Keratinocyte (primary cell): Measurements from ENCODE around the gene SYNE1. TPM values are rescaled to one million over a fixed set of nuclear protein-coding genes. Genes with fewer than 3 reads are reported as not detected.

Source experiments
- DNase-seq: peaks from one replicate; pipeline ENCODE4 v3.0.0-alpha.2; 2011; ENCODE audit warnings: low read depth, missing footprints, low spot score
- FAIRE-seq: peaks from 2 replicates; lab custom pipeline; 2011; peaks lifted over from hg19 to GRCh38; lab: Jason Lieb, UNC
- H2AFZ ChIP-seq: 2 replicates; pipeline ENCODE4 v1.6.0; 2012; ENCODE audit warnings: low read length, control low read depth, inconsistent platforms; ENCODE audit not compliant: control insufficient read depth
- H3K27ac ChIP-seq: 2 replicates; pipeline ENCODE4 v1.5.1; 2011; ENCODE audit warnings: low read length; ENCODE audit not compliant: control insufficient read depth, insufficient read depth
- H3K27me3 ChIP-seq: 3 replicates; pipeline ENCODE4 v1.6.0; 2011; ENCODE audit warnings: low read length; ENCODE audit not compliant: control insufficient read depth, insufficient read depth; ENCODE audit errors: extremely low read depth
- H3K36me3 ChIP-seq, 2 experiments: 2 replicates in 1 of 2; 3 replicates in 1 of 2; pipeline ENCODE4 v1.5.1; 2011; ENCODE audit warnings: low read length in 2 of 2, mild to moderate bottlenecking in 1 of 2; ENCODE audit not compliant: control insufficient read depth in 2 of 2, insufficient read depth in 2 of 2; ENCODE audit errors: extremely low read depth in 1 of 2
- H3K4me1 ChIP-seq: 3 replicates; pipeline ENCODE4 v1.5.1; 2011; ENCODE audit warnings: low read length; ENCODE audit not compliant: control insufficient read depth, insufficient read depth; ENCODE audit errors: extremely low read depth
- H3K4me2 ChIP-seq: 3 replicates; pipeline ENCODE4 v1.6.0; 2011; ENCODE audit warnings: low read depth, low read length; ENCODE audit not compliant: control insufficient read depth, insufficient read depth; ENCODE audit errors: extremely low read depth
- H3K4me3 ChIP-seq, 3 experiments: fragments of 200-600 bp in 1 of 3; sonication (generic) in 1 of 3; 2 replicates in 2 of 3; 3 replicates in 1 of 3; pipeline ENCODE4 v1.5.1; 2011 to 2016; ENCODE audit warnings: low read length in 3 of 3, mild to moderate bottlenecking in 3 of 3, control low read depth in 2 of 3, inconsistent platforms in 1 of 3, low read depth in 1 of 3, mixed read lengths in 1 of 3, mixed run types in 1 of 3, moderate library complexity in 1 of 3; ENCODE audit not compliant: control insufficient read depth in 2 of 3, insufficient read depth in 2 of 3; ENCODE audit errors: extremely low read depth in 1 of 3
- H3K79me2 ChIP-seq: 2 replicates; pipeline ENCODE4 v1.6.0; 2012; ENCODE audit warnings: low read length; ENCODE audit not compliant: control insufficient read depth, insufficient read depth
- H3K9ac ChIP-seq: 3 replicates; pipeline ENCODE4 v1.6.0; 2011; ENCODE audit warnings: low read length; ENCODE audit not compliant: control insufficient read depth, insufficient read depth; ENCODE audit errors: extremely low read depth
- H3K9me1 ChIP-seq: 3 replicates; pipeline ENCODE4 v1.6.0; 2011; ENCODE audit warnings: low read length; ENCODE audit not compliant: control insufficient read depth, insufficient read depth; ENCODE audit errors: extremely low read depth
- H3K9me3 ChIP-seq: 2 replicates; pipeline ENCODE4 v1.5.1; 2012; ENCODE audit warnings: low read depth, low read length; ENCODE audit not compliant: control insufficient read depth
- H4K20me1 ChIP-seq: 3 replicates; pipeline ENCODE4 v1.6.0; 2011; ENCODE audit warnings: low read length; ENCODE audit not compliant: control insufficient read depth, insufficient read depth; ENCODE audit errors: extremely low read depth
- EZH2 ChIP-seq: IDR thresholded peaks from one replicate; pipeline ENCODE4 v1.6.1; 2012; ENCODE audit warnings: inconsistent platforms, mild to moderate bottlenecking, low read length, moderate library complexity
- dilution Hi-C: fragments of 300-500 bp; cut with MboI; formaldehyde crosslinking; loops from one replicate; pipeline ENCODE4 v1.7.0; 2020; ENCODE audit warnings: low sequenced_read_pairs; ENCODE audit not compliant: extremely low pct_ligation_motif_present
- polyA plus RNA-seq, 5 experiments: library from polyadenylated mRNA; depleted of rRNA in 3 of 5; stranded (reverse) in 3 of 5; stranded (forward) in 1 of 5; unstranded in 1 of 5; fragments of >200 nt; gene quantifications; 1 replicate in 1 of 5; 2 replicates in 3 of 5; 3 replicates in 1 of 5; pipeline versions ENCODE4 v1.2.1 to v1.2.3, GENCODE V29; 2011 to 2012; ENCODE audit warnings: missing spikeins in 2 of 5, low read depth in 1 of 5, low replicate concordance in 1 of 5
- TF ChIP-seq, protein P1 (sequence below), 3 experiments: IDR thresholded peaks in 1 of 3; conservative IDR thresholded peaks in 1 of 3; optimal IDR thresholded peaks in 1 of 3; 2 replicates in 2 of 3; 3 replicates in 1 of 3; pipeline versions ENCODE3 to v1.5.1; 2011; ENCODE audit warnings: low read length in 3 of 3, mild to moderate bottlenecking in 3 of 3, moderate library complexity in 2 of 3, control low read depth in 1 of 3, inconsistent platforms in 1 of 3; ENCODE audit not compliant: insufficient read depth in 2 of 3; ENCODE audit errors: extremely low read depth in 1 of 3

Gene SYNE1
- polyA plus RNA-seq, 1 donor (not counting 4 experiments of a cell fraction or from before 2014, with no cell fraction given): 4.0 TPM

DNA sequence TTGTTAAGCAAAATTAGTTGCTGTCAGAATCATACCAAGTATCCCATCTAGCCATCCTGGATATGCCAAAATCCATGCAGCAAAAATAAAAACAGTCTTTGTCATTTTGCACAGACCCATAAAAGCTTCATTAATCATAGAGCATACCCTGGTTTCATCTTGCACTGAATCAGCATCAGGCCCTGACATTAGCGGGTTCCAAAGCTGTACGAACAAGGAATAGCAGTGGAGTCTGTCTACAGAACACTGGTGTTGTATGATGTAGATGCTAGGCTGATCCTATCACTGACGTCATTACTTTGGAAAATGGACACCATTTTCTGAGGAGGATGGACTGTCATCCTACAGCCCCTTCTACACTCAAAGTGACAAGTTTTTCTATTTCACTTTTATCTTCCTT lies 514.1 kb downstream of the SYNE1 start:
- Histone ChIP-seq H3K27me3 (no peaks in the 10 kb centered on the region), H3K79me2 (no peaks in the 10 kb centered on the region), H3K36me3 (no peaks in the 10 kb centered on the region), H3K27ac (no peak overlapping the region), H4K20me1 (no peaks in the 10 kb centered on the region), H3K9me3 (no peaks in the 10 kb centered on the region), H3K4me2 (no peak overlapping the region), H2AFZ (no peak overlapping the region), H3K9ac (no peak overlapping the region), H3K9me1 (no peaks in the 10 kb centered on the region), H3K4me1 (peaks cover 21% of the 10 kb centered on the region), H3K4me3 (no peak overlapping the region)
- FAIRE-seq (no peak), DNase-seq (no peak)
- dilution Hi-C loops: no loop called here
- TF ChIP-seq, protein P1, sequence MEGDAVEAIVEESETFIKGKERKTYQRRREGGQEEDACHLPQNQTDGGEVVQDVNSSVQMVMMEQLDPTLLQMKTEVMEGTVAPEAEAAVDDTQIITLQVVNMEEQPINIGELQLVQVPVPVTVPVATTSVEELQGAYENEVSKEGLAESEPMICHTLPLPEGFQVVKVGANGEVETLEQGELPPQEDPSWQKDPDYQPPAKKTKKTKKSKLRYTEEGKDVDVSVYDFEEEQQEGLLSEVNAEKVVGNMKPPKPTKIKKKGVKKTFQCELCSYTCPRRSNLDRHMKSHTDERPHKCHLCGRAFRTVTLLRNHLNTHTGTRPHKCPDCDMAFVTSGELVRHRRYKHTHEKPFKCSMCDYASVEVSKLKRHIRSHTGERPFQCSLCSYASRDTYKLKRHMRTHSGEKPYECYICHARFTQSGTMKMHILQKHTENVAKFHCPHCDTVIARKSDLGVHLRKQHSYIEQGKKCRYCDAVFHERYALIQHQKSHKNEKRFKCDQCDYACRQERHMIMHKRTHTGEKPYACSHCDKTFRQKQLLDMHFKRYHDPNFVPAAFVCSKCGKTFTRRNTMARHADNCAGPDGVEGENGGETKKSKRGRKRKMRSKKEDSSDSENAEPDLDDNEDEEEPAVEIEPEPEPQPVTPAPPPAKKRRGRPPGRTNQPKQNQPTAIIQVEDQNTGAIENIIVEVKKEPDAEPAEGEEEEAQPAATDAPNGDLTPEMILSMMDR (optimal IDR thresholded peaks at IDR 0.05 in 1 of 3, IDR thresholded peaks at IDR 0.05 in 1 of 3, conservative IDR thresholded peaks at IDR 0.05 in 1 of 3; ENCODE audit: extremely low read depth in 1 of 3, insufficient read depth in 2 of 3, low read length in 3 of 3): no peak
- no peak for TF ChIP-seq EZH2

DNA sequence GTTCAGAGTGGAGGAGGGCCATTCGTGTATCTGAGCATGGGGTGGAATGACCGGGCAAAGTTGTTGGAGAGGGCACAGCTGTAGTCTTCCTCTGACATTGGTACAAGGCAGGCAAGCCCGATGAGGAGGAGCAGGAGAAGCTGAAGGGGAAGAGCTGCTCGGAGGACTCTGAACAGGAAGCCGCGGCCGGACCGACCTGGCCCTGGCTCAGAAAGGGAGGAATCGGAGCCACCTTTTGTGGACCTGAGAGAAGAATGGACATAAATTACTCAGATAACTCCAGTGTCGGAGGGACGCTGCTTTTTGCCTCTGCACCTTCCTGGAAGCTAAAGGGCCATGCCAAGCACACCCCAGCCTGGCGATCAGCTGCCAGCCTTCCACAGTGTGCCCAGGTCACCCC lies 514.7 kb downstream of the SYNE1 start:
- dilution Hi-C loops: no loop called here
- Histone ChIP-seq H3K4me1 (peaks cover 17% of the 10 kb centered on the region), H3K36me3 (no peaks in the 10 kb centered on the region), H3K9me1 (no peaks in the 10 kb centered on the region), H2AFZ (no peak overlapping the region), H4K20me1 (no peaks in the 10 kb centered on the region), H3K27ac (no peak overlapping the region), H3K9me3 (no peaks in the 10 kb centered on the region), H3K27me3 (no peaks in the 10 kb centered on the region), H3K4me3 (no peak overlapping the region), H3K9ac (no peak overlapping the region), H3K79me2 (no peaks in the 10 kb centered on the region), H3K4me2 (no peak overlapping the region)
- TF ChIP-seq, protein P1 (optimal IDR thresholded peaks at IDR 0.05 in 1 of 3, IDR thresholded peaks at IDR 0.05 in 1 of 3, conservative IDR thresholded peaks at IDR 0.05 in 1 of 3; ENCODE audit: extremely low read depth in 1 of 3, insufficient read depth in 2 of 3, low read length in 3 of 3): no peak
- TF ChIP-seq EZH2: no peak
- DNase-seq (no peak), FAIRE-seq (no peak)
